ENCODE measurements around the gene PPP4R2.
"Not testable (repeated sequence)": the region's sequence is repeated elsewhere in the genome, so short reads cannot be mapped to it uniquely, and the experiment has no call there.

PPP4R2 gene

DNA sequence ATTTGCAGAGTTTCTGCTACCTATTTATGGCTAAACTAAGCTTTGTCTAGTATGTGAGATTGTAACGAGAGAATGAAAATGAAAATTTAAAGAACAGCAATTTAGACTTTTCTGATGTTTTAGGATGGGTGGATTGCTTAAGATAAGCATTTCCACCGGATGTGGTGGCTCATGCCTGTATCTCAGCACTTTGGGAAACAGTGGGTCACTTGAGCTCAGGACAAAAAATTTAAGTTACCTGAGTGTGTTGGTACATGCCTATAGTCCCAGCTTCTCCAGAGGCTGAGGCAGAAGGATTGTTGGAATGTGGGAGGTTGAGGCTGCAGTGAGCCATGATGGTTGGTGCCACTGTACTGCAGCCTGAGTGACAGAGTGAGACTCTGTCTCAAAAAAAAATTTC, 3.3 kb downstream of the PPP4R2 start:
- Histone ChIP-seq H3K36me3 (ENCODE audit: control insufficient read depth in 1 of 2, insufficient read depth in 2 of 2, low read depth in 1 of 2, low read length in 2 of 2) (peaks cover 20 to 46% of the 10 kb centered on the region in 2 experiments), H3K4me2 (ENCODE audit: low read length, poor library complexity, severe bottlenecking) (peak overlapping the region; percentile 46)

GRCh38 chr3:73003050-73003449, 6.4 kb downstream of the PPP4R2 start:
- WGBS: 89% methylated on average over 7 of the region's 8 CpGs
- H3K14ac ChIP-seq (ENCODE audit: low read length in 2 of 2); H3K27me3 ChIP-seq (ENCODE audit: control insufficient read depth in 1 of 2, insufficient read depth in 1 of 2, low read length in 2 of 2); DNase-seq; H3K79me1 ChIP-seq (replicated peaks; ENCODE audit: low read length, poor library complexity, severe bottlenecking); H2BK12ac ChIP-seq (ENCODE audit: low read length in 2 of 2); H3K4me2 ChIP-seq (ENCODE audit: low read length, poor library complexity, severe bottlenecking); H2AFZ ChIP-seq (ENCODE audit: low read depth, low read length); H3K4me3 ChIP-seq (ENCODE audit: insufficient read depth in 1 of 2, low read depth in 1 of 2, low read length in 2 of 2); H2AK5ac ChIP-seq (ENCODE audit: low read length, severe bottlenecking); H3K9me3 ChIP-seq (ENCODE audit: control insufficient read depth, low read length); H2BK120ac ChIP-seq (ENCODE audit: low read depth, low read length); H3K23ac ChIP-seq (ENCODE audit: low read length in 2 of 2); H3K18ac ChIP-seq (ENCODE audit: low read depth in 1 of 2, low read length in 2 of 2); H4K91ac ChIP-seq (ENCODE audit: low read length); H3K4ac ChIP-seq (ENCODE audit: low read depth in 1 of 2, low read length in 2 of 2); H2BK15ac ChIP-seq (ENCODE audit: low read depth, poor library complexity, severe bottlenecking); H4K8ac ChIP-seq (ENCODE audit: low read length); H3K4me1 ChIP-seq (ENCODE audit: control insufficient read depth, insufficient read depth, low read depth, low read length); H2BK5ac ChIP-seq (ENCODE audit: low read depth, low read length, poor library complexity, severe bottlenecking); H3K27ac ChIP-seq (ENCODE audit: low read length, poor library complexity, severe bottlenecking): not testable (repeated sequence)
- H3K9ac ChIP-seq (ENCODE audit: low read length): peak overlapping the region; percentile 54
- H3K36me3 ChIP-seq (ENCODE audit: control insufficient read depth in 1 of 2, insufficient read depth in 2 of 2, low read depth in 1 of 2, low read length in 2 of 2): peaks cover 28 to 73% of the 10 kb centered on the region in 2 experiments

More for the DNA sequence above, 3.3 kb downstream of the PPP4R2 start:
- Histone ChIP-seq H3K9me3 (ENCODE audit: control insufficient read depth, low read length) (no peaks in the 10 kb centered on the region), H2AFZ (ENCODE audit: low read depth, low read length) (no peak overlapping the region), H2AK5ac (ENCODE audit: low read length, severe bottlenecking) (no peak overlapping the region), H4K91ac (ENCODE audit: low read length) (no peak overlapping the region), H3K27me3 (ENCODE audit: control insufficient read depth in 1 of 2, insufficient read depth in 1 of 2, low read length in 2 of 2) (no peaks in the 10 kb centered on the region), H3K18ac (ENCODE audit: low read depth in 1 of 2, low read length in 2 of 2) (no peak overlapping the region), H2BK12ac (ENCODE audit: low read length in 2 of 2) (no peak overlapping the region), H2BK5ac (ENCODE audit: low read depth, low read length, poor library complexity, severe bottlenecking) (no peak overlapping the region), H3K4me3 (ENCODE audit: insufficient read depth in 1 of 2, low read depth in 1 of 2, low read length in 2 of 2) (peak overlapping the region in 1 of 2 experiments; percentile 88), H3K23ac (ENCODE audit: low read length in 2 of 2) (no peak overlapping the region), H3K14ac (ENCODE audit: low read length in 2 of 2) (no peak overlapping the region), H2BK120ac (ENCODE audit: low read depth, low read length) (no peak overlapping the region), H3K27ac (ENCODE audit: low read length, poor library complexity, severe bottlenecking) (no peak overlapping the region), H3K4me1 (ENCODE audit: control insufficient read depth, insufficient read depth, low read depth, low read length) (peaks cover 9% of the 10 kb centered on the region), H2BK15ac (ENCODE audit: low read depth, poor library complexity, severe bottlenecking) (no peak overlapping the region), H4K8ac (ENCODE audit: low read length) (no peak overlapping the region), H3K4ac (ENCODE audit: low read depth in 1 of 2, low read length in 2 of 2) (no peak overlapping the region), H3K79me1 (replicated peaks; ENCODE audit: low read length, poor library complexity, severe bottlenecking) (no peaks in the 10 kb centered on the region), H3K9ac (ENCODE audit: low read length) (peak overlapping the region; percentile 97)
- no peak for DNase-seq
- WGBS: 72% methylated on average over 2 of the region's 2 CpGs

GRCh38 chr3:73004316-73004715, 7.7 kb downstream of the PPP4R2 start:
- Histone ChIP-seq H2BK15ac (ENCODE audit: low read depth, poor library complexity, severe bottlenecking) (no peak overlapping the region), H3K14ac (ENCODE audit: low read length in 2 of 2) (no peak overlapping the region), H3K4me3 (ENCODE audit: insufficient read depth in 1 of 2, low read depth in 1 of 2, low read length in 2 of 2) (no peak overlapping the region), H3K4me2 (ENCODE audit: low read length, poor library complexity, severe bottlenecking) (no peak overlapping the region), H4K91ac (ENCODE audit: low read length) (no peak overlapping the region), H3K36me3 (ENCODE audit: control insufficient read depth in 1 of 2, insufficient read depth in 2 of 2, low read depth in 1 of 2, low read length in 2 of 2) (peaks cover 28 to 72% of the 10 kb centered on the region in 2 experiments), H3K4me1 (ENCODE audit: control insufficient read depth, insufficient read depth, low read depth, low read length) (peaks cover 5% of the 10 kb centered on the region), H2BK12ac (ENCODE audit: low read length in 2 of 2) (no peak overlapping the region), H3K18ac (ENCODE audit: low read depth in 1 of 2, low read length in 2 of 2) (no peak overlapping the region), H2AK5ac (ENCODE audit: low read length, severe bottlenecking) (no peak overlapping the region), H3K79me1 (replicated peaks; ENCODE audit: low read length, poor library complexity, severe bottlenecking) (no peaks in the 10 kb centered on the region), H3K27me3 (ENCODE audit: control insufficient read depth in 1 of 2, insufficient read depth in 1 of 2, low read length in 2 of 2) (no peaks in the 10 kb centered on the region), H3K23ac (ENCODE audit: low read length in 2 of 2) (no peak overlapping the region), H2BK120ac (ENCODE audit: low read depth, low read length) (no peak overlapping the region), H3K9me3 (ENCODE audit: control insufficient read depth, low read length) (no peaks in the 10 kb centered on the region), H3K4ac (ENCODE audit: low read depth in 1 of 2, low read length in 2 of 2) (no peak overlapping the region), H3K27ac (ENCODE audit: low read length, poor library complexity, severe bottlenecking) (no peak overlapping the region), H2BK5ac (ENCODE audit: low read depth, low read length, poor library complexity, severe bottlenecking) (no peak overlapping the region), H3K9ac (ENCODE audit: low read length) (no peak overlapping the region), H4K8ac (ENCODE audit: low read length) (no peak overlapping the region), H2AFZ (ENCODE audit: low read depth, low read length) (no peak overlapping the region)
- no peak for DNase-seq
- WGBS: 100% methylated on average over 2 of the region's 4 CpGs

DNA sequence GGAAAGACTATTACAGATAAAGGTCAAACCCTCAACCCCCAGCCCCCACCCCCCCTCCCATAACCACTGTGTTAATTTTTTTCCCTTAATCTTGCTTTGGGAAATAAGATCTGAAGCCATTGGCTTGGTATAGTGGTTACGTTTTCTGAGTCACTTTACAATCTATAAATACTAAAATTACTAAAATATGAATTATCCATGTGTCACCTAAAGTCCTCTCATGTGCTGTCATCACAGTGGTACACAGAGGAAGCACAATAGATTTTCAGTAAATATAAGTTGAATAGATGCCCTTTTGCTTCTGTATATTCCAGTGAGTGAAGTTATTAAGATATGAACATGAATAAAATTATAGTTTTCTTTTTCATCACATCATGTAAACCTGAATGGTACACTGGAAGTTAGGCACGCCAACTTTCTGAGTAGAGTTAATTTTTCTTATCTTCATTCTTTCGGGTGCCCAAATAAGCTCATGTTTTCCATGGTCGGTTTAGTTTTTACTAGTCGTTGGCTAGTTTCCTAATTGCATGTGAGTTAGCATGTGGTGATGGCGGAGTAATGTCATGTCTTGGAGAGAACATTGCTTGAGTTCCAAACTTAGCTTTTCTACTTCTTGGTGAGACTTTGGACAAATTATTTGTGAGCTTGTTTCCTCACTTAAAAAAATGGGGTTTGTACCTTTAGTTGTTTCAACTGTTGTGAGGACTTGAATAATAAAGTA, 11.5 kb downstream of the PPP4R2 start:
- no peak overlapping the region for H3K18ac ChIP-seq (ENCODE audit: low read depth in 1 of 2, low read length in 2 of 2)
- H2BK15ac ChIP-seq (ENCODE audit: low read depth, poor library complexity, severe bottlenecking): no peak overlapping the region
- H3K9ac ChIP-seq (ENCODE audit: low read length): no peak overlapping the region
- H2BK5ac ChIP-seq (ENCODE audit: low read depth, low read length, poor library complexity, severe bottlenecking): no peak overlapping the region
- H2AK5ac ChIP-seq (ENCODE audit: low read length, severe bottlenecking): no peak overlapping the region
- no peak overlapping the region for H3K27ac ChIP-seq (ENCODE audit: low read length, poor library complexity, severe bottlenecking)
- H3K4me2 ChIP-seq (ENCODE audit: low read length, poor library complexity, severe bottlenecking): no peak overlapping the region
- 87% methylated on average over 5 of the region's 6 CpGs for WGBS
- peaks cover 22 to 64% of the 10 kb centered on the region in 2 experiments for H3K36me3 ChIP-seq (ENCODE audit: control insufficient read depth in 1 of 2, insufficient read depth in 2 of 2, low read depth in 1 of 2, low read length in 2 of 2)
- H3K4ac ChIP-seq (ENCODE audit: low read depth in 1 of 2, low read length in 2 of 2): no peak overlapping the region
- H3K4me3 ChIP-seq (ENCODE audit: insufficient read depth in 1 of 2, low read depth in 1 of 2, low read length in 2 of 2): no peak overlapping the region
- no peak overlapping the region for H4K91ac ChIP-seq (ENCODE audit: low read length)
- H4K8ac ChIP-seq (ENCODE audit: low read length): no peak overlapping the region
- no peaks in the 10 kb centered on the region for H3K9me3 ChIP-seq (ENCODE audit: control insufficient read depth, low read length)
- no peaks in the 10 kb centered on the region for H3K79me1 ChIP-seq (replicated peaks; ENCODE audit: low read length, poor library complexity, severe bottlenecking)
- no peak overlapping the region for H2BK120ac ChIP-seq (ENCODE audit: low read depth, low read length)
- H3K23ac ChIP-seq (ENCODE audit: low read length in 2 of 2): no peak overlapping the region
- H3K4me1 ChIP-seq (ENCODE audit: control insufficient read depth, insufficient read depth, low read depth, low read length): peaks cover 3% of the 10 kb centered on the region
- H3K14ac ChIP-seq (ENCODE audit: low read length in 2 of 2): no peak overlapping the region
- H2BK12ac ChIP-seq (ENCODE audit: low read length in 2 of 2): no peak overlapping the region
- H2AFZ ChIP-seq (ENCODE audit: low read depth, low read length): no peak overlapping the region
- no peak for DNase-seq
- H3K27me3 ChIP-seq (ENCODE audit: control insufficient read depth in 1 of 2, insufficient read depth in 1 of 2, low read length in 2 of 2): no peaks in the 10 kb centered on the region

All from mesenchymal stem cell (in vitro differentiated cells and primary cell).